ENCODE results near the gene TBC1D4. TPM values are rescaled to one million over a fixed set of nuclear protein-coding genes. Genes with fewer than 3 reads are reported as not detected.

Gene TBC1D4
- total and polyA plus RNA-seq, 9 of the 15 experiments (the other 6 are each of a cell fraction or from before 2014, with no cell fraction given) = 2.8 to 12.3 (median 7.0) TPM

DNA sequence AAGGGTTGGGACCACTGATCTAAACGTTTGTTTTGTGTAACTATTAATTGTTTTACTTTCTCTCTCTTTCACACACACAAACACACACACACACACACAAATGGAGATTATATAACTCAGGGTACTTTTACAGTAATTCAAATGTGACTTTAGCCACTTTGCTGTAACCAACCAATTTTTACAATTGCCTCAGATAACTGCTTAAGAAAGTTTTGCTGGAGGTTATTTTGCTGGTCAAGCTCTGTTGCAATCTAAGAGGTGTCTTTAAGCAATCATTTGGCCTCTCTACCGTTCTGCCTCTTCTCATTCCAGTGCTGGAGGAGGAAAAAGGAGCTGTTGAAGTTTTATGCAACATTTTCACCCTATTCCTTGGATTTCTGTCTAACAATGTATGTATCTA lies 63.0 kb downstream of the TBC1D4 start (continued):
- TF ChIP-seq, protein P1, sequence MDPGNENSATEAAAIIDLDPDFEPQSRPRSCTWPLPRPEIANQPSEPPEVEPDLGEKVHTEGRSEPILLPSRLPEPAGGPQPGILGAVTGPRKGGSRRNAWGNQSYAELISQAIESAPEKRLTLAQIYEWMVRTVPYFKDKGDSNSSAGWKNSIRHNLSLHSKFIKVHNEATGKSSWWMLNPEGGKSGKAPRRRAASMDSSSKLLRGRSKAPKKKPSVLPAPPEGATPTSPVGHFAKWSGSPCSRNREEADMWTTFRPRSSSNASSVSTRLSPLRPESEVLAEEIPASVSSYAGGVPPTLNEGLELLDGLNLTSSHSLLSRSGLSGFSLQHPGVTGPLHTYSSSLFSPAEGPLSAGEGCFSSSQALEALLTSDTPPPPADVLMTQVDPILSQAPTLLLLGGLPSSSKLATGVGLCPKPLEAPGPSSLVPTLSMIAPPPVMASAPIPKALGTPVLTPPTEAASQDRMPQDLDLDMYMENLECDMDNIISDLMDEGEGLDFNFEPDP (CRISPR knock-in tag; IDR thresholded peaks at IDR 0.05) = no peak
- TF ChIP-seq ZNF232 (CRISPR knock-in tag; IDR thresholded peaks at IDR 0.05) = no peak
- no peak for TF ChIP-seq ZNF354B (CRISPR knock-in tag; IDR thresholded peaks at IDR 0.05)

DNA sequence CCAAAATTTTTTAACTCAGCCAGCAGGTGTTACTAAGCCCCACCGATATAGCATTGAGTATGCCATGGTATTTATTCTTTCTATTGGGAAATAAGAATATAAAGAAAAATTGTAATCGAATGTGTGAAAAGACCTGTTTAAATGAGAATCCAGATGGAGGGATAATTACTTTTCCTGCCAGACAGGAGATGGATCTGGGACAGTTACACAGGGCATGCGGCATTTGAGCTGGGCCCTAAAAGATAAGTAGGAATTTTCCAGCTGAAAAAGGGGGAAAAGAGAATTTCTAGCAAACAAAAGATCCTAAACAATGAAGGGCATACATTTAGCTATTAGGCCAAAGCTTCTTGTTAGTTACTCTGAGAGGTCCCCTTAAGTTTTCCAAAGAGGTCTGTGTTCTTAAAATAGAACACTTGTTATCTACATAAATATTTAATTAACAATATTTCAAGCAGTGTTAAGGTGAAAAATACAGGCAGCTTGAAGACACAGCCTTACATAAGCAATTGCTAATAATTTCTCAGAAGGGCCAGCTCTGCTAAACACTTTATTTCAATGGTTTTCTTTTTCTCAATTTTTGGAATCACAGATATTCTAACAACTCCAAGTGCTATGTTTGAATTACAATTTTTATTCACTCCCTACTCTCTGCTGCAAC lies 63.7 kb downstream of the TBC1D4 start:
- Histone ChIP-seq H3K4me1 (replicated peaks in 1 of 2; ENCODE audit: control insufficient read depth in 2 of 2, insufficient read depth in 2 of 2, low read length in 2 of 2) (no peaks in the 10 kb centered on the region; a peak in 1 of 5 replicates), H3K79me2 (ENCODE audit: control insufficient read depth, insufficient read depth, low read length) (no peaks in the 10 kb centered on the region; the same call in 1 of the 3 replicates), H3K27me3 (ENCODE audit: control insufficient read depth in 2 of 2, insufficient read depth in 2 of 2, low read length in 2 of 2) (no peaks in the 10 kb centered on the region), H3K4me2 (ENCODE audit: insufficient read depth, low read length) (no peak overlapping the region), H3K9me1 (ENCODE audit: control insufficient read depth, insufficient read depth, low read length) (no peaks in the 10 kb centered on the region), H3K9ac (ENCODE audit: insufficient read depth in 1 of 2, low read depth in 2 of 2, low read length in 2 of 2) (no peak overlapping the region), H4K20me1 (replicated peaks; ENCODE audit: control insufficient read depth, insufficient read depth, low read length) (no peaks in the 10 kb centered on the region), H3K4me3 (no peak overlapping the region), H3K27ac (ENCODE audit: extremely low read depth, low read depth, low read length) (no peak overlapping the region), H3K9me3 (replicated peaks; ENCODE audit: control insufficient read depth, insufficient read depth, low read depth, low read length) (no peaks in the 10 kb centered on the region), H2AFZ (ENCODE audit: low read depth, low read length) (no peak overlapping the region), H3K36me3 (ENCODE audit: control insufficient read depth, insufficient read depth, low read length) (no peaks in the 10 kb centered on the region)
- no peak for FAIRE-seq
- ATAC-seq = no peak
- no peak for DNase-seq (ENCODE audit: extremely low read depth in 1 of 4, low spot score in 3 of 4)
- intact Hi-C loops (cut with micrococcal nuclease) = no loop called here
- WGBS (ENCODE audit: insufficient coverage, low coverage, missing lambda C conversion rate) = 46% methylated on average over 2 of the region's 3 CpGs
- no TSS peak for BruUV-seq (replicated peaks)
- ChIA-PET POLR2A (interaction anchor here (0.9 to 1.1 kb wide), 2 partner anchors 14 to 16 kb away, joined by 3 to 4 read pairs; no protein-coding TSS in a partner anchor), CTCF (ENCODE audit: low intra/inter-chr PET ratio) (no interaction called here)
- in situ Hi-C loops (cut with MboI) = no loop called here
- TF ChIP-seq ZNF583 (CRISPR knock-in tag; IDR thresholded peaks at IDR 0.05) = no peak
- TF ChIP-seq PYGO2 (tag; IDR thresholded peaks at IDR 0.05) = no peak

Data from K562 (cell line).